ENCODE measurements around the gene TNNI3K. TPM values are rescaled to one million over a fixed set of nuclear protein-coding genes. Genes with fewer than 3 reads are reported as not detected.

TNNI3K gene
- total and polyA plus RNA-seq, 2 of the 8 experiments (the other 6 are each of a cell fraction or from before 2014, with no cell fraction given), result 0.41 to 0.48 TPM

GRCh38 chr1:74485622-74486021, 250.4 kb downstream of the TNNI3K start:
- 81% methylated on average over 3 of the region's 3 CpGs; no CpG with 5 or more reads in 1 of the 2 experiments for WGBS, 2 experiments (ENCODE audit: extremely low coverage in 1 of 2, insufficient coverage in 1 of 2, insufficient read length in 1 of 2, insufficient replicate concordance in 2 of 2, low coverage in 1 of 2, low lambda C conversion rate in 2 of 2, missing lambda C conversion rate in 1 of 2)
- 0 out of 2 replicates have a peak overlapping the region, but pooled peaks have one; percentile 19 for H2AFZ ChIP-seq (ENCODE audit: low read length)
- H3K4me3 ChIP-seq (ENCODE audit: extremely low read depth in 1 of 4, insufficient read depth in 2 of 4, low read depth in 3 of 4, low read length in 4 of 4), result no peak overlapping the region
- no peak overlapping the region for H3K9ac ChIP-seq (replicated peaks in 1 of 4; ENCODE audit: extremely low read depth in 1 of 4, low read depth in 3 of 4, low read length in 3 of 4)
- H3K18ac ChIP-seq (ENCODE audit: extremely low read depth, low read length), result no peak overlapping the region; the same call in 1 of the 2 replicates
- no peak overlapping the region for H4K5ac ChIP-seq (ENCODE audit: insufficient read length, low read depth, low read length)
- FAIRE-seq (no peak), DNase-seq (ENCODE audit: low read depth in 1 of 2, low spot score in 2 of 2) (no peak)
- H3K79me2 ChIP-seq (ENCODE audit: control insufficient read depth in 1 of 2, insufficient read depth in 2 of 2, low read length in 2 of 2), result no peaks in the 10 kb centered on the region
- H2BK15ac ChIP-seq (ENCODE audit: low read length), result no peak overlapping the region
- no peak overlapping the region for H3K14ac ChIP-seq (ENCODE audit: insufficient read length)
- H3K23me2 ChIP-seq (ENCODE audit: low read depth, low read length), result no peaks in the 10 kb centered on the region
- H3K27me3 ChIP-seq (replicated peaks in 1 of 4; ENCODE audit: control insufficient read depth in 3 of 4, extremely low read depth in 1 of 4, insufficient read depth in 3 of 4, low read length in 3 of 4), result no peaks in the 10 kb centered on the region
- H3K23ac ChIP-seq (ENCODE audit: insufficient read length), result no peak overlapping the region
- H2BK12ac ChIP-seq (ENCODE audit: low read depth, low read length), result no peak overlapping the region
- no peak overlapping the region for H4K8ac ChIP-seq (ENCODE audit: extremely low read depth, insufficient read depth, low read length)
- H3K4me2 ChIP-seq (ENCODE audit: insufficient read depth in 1 of 2, low read depth in 2 of 2, low read length in 2 of 2), result no peak overlapping the region
- no peaks in the 10 kb centered on the region for H3K79me1 ChIP-seq (ENCODE audit: low read depth, low read length)
- TF ChIP-seq RXRA (IDR thresholded peaks at IDR 0.05; ENCODE audit: insufficient read depth, low read depth, low read length) (no peak), EP300 (IDR thresholded peaks at IDR 0.05; ENCODE audit: borderline replicate concordance in 1 of 2, low read depth in 2 of 2, low read length in 2 of 2) (no peak), ASH2L (IDR thresholded peaks at IDR 0.05; ENCODE audit: low read length) (no peak)
- TF ChIP-seq, protein P1, sequence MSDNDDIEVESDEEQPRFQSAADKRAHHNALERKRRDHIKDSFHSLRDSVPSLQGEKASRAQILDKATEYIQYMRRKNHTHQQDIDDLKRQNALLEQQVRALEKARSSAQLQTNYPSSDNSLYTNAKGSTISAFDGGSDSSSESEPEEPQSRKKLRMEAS (IDR thresholded peaks at IDR 0.05), result no peak
- H3K27ac ChIP-seq (ENCODE audit: low read depth, low read length), result no peak overlapping the region
- no peaks in the 10 kb centered on the region for H3K9me3 ChIP-seq (ENCODE audit: insufficient read depth in 2 of 2, low read depth in 1 of 2, low read length in 1 of 2)
- no peak overlapping the region for H3K4ac ChIP-seq (replicated peaks; ENCODE audit: insufficient read length, low read depth, low read length)
- H3K4me1 ChIP-seq (replicated peaks in 1 of 4; ENCODE audit: control insufficient read depth in 3 of 4, insufficient read depth in 4 of 4, low read length in 3 of 4), result peaks cover 0 to 13% (median 4%) of the 10 kb centered on the region in 4 experiments; a peak in 3 of 7 replicates
- H4K91ac ChIP-seq (replicated peaks; ENCODE audit: insufficient read length, low read length), result no peak overlapping the region
- no peaks in the 10 kb centered on the region for H4K20me1 ChIP-seq (replicated peaks in 1 of 2; ENCODE audit: control insufficient read depth in 1 of 2, insufficient read depth in 2 of 2, low read length in 2 of 2)
- no peak overlapping the region for H2BK5ac ChIP-seq (ENCODE audit: low read depth, low read length)
- no peak overlapping the region for H3K56ac ChIP-seq (replicated peaks; ENCODE audit: insufficient read length, low read depth, low read length)
- ChIA-PET CTCF (ENCODE audit: partially characterized antibody) (interaction anchor here (1.8 kb wide), 1 partner anchor 204 kb away, joined by 6 read pairs; no protein-coding TSS in a partner anchor), POLR2A (ENCODE audit: partially characterized antibody) (no interaction called here)
- no peak overlapping the region for H2BK120ac ChIP-seq (replicated peaks; ENCODE audit: low read depth, low read length)
- no peaks in the 10 kb centered on the region for H3K36me3 ChIP-seq (ENCODE audit: control insufficient read depth in 2 of 4, insufficient read depth in 4 of 4, low read length in 3 of 4)
- no peak overlapping the region for H2AK5ac ChIP-seq (ENCODE audit: low read depth, low read length)
- no peak overlapping the region for H2BK20ac ChIP-seq (ENCODE audit: low read length)

Measured in H1 (cell line).